GM20431 (cell line): Measurements from ENCODE around the gene M6PR.

Source experiments
- in situ Hi-C: fragments of 300-500 bp; cut with MseI, MboI; formaldehyde crosslinking; loops from one replicate; pipeline ENCODE4 v1.15.0; 2020; ENCODE audit warnings: low sequenced_read_pairs; ENCODE audit not compliant: unreplicated experiment

The M6PR gene

DNA sequence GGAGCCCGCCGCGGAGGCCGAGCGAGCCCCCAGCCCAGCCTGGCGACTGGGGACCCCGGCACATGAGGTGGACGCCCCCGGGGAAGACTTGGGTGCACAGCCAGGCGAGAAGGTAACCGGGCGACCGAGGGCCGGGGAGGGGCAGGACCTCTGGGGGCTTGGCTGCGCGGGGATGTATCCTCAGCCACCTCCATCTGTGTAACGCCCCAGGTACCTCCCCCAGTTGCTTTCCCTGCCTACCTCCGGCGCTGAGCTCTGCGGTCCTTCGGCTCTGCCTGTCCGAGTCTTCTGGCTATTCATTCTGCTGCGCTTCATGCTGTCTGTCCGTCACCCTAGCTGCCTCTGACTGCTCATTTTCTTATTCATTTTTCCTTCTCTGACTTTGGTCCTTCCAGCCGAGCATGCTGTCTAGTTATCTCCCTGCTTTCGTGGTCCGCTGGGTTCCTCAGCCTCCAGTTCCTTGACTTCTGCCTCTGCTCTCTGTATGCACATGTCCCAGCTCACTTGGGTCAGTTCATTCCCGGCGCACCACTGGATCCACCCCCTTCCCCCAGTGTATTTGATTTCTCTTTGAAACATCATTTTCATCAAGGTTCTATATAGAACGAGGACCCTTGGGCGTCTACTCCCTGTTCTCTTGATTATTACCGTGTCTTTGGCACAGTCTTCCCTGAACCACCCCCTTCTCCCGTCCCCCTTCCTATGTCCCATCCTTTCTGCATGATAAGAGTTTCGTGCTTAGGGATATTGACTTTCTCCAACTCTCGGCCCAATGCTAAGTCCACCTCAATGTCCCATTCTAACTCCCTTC, 34.5 kb downstream of the M6PR start:
- in situ Hi-C loops: loop anchor here (25.0 kb wide), 1 partner anchor 122 kb away; no protein-coding TSS in a partner anchor

DNA sequence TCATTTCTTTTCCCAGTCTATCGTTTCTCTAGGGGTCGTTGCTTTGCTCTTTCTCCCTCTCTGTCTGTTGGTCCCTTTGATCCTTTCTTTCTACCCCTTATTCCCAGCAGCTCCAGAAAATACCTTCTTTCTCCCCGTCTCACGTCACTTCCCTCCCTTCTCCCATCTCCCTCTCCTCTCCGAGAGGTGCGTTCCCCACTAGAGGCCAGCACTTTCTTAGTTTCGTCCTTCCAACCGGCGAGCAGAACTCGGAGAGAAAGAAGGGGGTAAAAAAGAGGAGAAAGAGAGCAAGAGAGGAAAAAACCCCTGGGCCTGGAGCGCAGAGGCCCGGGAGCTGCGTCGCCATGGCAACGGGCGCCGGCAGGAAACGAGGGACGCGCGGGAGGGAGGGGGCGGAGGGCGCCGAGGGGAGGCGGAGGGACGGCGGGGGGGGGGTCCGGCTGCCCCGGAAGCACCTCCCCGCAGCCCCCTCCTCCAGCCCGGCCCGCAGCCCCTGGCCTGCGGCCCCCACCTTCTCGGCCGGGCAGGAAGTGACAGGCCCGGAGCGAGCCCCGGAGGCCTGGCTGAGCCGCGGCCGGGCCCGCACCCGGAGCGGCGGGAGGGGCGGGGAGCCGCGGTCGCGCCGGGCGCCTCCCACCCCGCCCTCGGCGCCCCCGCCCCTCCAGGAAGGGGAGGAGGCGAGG, 35.3 kb downstream of the M6PR start, which contains the start of gene PHC1:
PHC1 (plus strand) TSS at position 477 of the 683 bp plus-strand sequence. CDS start 3,169 bp downstream, outside the sequence.
- in situ Hi-C loops: loop anchor here (25.0 kb wide), 1 partner anchor 123 kb away; no protein-coding TSS in a partner anchor

DNA sequence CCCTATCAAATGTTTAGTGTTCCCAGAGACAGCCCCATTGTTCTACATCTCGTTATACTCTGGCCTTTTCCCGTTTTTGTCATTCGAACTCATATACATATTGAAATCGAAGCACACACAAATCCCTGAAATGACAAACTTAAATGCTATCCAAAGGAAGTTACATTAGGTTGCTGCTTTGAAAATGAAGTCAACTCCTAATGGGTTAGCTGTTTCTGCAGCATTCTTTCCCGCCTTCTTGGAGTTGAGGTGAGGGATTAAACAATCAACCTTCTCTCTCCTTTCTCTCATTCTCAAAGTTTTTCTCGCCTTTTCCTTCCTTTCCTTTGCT, 35.8 kb downstream of the M6PR start:
- in situ Hi-C loops: loop anchor here (25.0 kb wide), 1 partner anchor 124 kb away; no protein-coding TSS in a partner anchor

DNA sequence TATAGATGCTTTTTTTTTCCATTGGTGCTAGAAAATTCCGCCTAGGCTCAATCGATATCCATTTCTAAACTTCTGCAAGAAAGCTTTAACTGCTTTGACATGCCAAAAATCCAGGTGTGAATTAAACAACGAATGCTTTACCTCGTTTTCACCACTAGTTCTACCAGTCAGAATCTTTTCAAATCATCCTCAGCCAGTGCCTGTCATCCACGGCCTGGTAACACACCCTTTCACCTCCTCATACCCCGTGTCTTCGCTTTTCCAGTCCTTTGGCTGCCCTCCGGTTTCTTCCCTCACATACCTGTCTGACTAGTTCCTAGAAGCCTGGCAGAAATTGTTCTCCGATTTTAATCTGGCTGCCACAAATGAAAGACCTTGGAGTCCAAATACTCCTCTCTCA, 36.5 kb downstream of the M6PR start:
- in situ Hi-C loops: loop anchor here (25.0 kb wide), 1 partner anchor 124 kb away; no protein-coding TSS in a partner anchor

DNA sequence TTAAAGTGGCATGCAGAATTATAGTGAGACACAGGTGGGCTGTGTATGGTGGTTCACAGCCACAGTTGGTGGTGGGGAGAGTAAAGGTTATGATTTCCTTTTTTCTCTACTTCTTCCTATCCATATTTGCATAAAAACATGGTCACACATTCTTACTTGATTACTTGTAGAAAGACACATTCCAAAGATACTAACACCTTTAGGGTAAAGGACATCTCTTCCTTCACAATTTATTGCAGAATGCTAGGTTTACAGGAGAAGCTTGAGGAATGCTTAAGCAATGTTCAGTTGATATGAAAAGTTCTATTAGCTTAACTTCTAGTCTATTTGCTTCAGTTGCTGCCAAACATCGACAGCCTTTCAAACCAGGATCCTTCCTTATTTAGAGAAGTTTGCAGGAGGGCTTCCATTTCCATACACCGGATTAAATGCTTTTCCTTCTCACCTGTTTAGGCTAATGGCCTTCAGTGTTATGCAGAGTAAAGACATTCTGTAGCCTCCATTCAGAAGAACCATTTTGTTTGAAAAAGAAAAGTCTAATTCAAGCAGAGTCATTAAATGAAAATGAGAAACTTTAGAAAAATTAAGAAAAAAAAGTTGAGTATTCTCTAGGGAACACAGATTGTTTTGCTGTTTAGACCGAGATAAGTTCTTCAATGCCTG, 37.7 kb downstream of the M6PR start:
- in situ Hi-C loops: loop anchor here (25.0 kb wide), 1 partner anchor 126 kb away; no protein-coding TSS in a partner anchor

DNA sequence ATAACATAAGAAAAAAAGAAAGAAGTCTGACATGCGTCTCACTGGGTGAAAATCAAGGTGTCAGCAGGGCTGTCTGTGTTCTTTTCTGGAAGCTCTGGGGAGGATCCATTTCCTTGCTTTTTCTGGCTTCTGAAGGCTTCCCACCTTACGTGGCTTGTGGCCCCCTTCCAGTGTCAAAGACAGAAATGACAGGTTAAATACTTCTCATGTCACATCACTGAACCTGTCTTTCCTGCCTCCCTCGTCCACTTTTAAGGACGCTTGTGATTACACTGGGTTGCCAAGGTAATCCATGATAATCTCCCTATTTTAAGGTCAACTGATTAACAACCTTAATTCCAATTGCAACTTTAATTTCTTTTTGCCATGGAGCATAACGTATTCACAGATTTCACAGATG, 39.7 kb downstream of the M6PR start:
- in situ Hi-C loops: loop anchor here (25.0 kb wide), 1 partner anchor 128 kb away; no protein-coding TSS in a partner anchor

DNA sequence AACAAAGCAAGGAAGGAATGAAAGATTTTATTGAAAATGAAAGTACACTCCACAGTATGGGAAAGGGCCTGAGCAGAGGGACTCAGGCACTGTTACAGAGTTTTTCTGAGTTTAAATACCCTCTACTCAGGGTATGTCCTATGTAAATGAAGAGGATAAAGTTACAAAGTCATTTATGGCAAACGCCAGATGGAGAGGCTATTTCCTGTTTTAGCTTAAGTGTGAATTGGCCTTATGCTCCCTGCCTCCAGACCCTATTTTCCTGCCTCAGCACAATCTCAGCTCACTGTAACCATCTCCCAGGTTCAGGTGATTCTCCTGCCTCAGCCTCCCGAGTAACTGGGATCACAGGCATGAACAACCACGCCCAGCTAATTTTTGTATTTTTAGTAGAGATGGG, 41.9 kb downstream of the M6PR start:
- in situ Hi-C loops: loop anchor here (25.0 kb wide), 1 partner anchor 130 kb away; no protein-coding TSS in a partner anchor

DNA sequence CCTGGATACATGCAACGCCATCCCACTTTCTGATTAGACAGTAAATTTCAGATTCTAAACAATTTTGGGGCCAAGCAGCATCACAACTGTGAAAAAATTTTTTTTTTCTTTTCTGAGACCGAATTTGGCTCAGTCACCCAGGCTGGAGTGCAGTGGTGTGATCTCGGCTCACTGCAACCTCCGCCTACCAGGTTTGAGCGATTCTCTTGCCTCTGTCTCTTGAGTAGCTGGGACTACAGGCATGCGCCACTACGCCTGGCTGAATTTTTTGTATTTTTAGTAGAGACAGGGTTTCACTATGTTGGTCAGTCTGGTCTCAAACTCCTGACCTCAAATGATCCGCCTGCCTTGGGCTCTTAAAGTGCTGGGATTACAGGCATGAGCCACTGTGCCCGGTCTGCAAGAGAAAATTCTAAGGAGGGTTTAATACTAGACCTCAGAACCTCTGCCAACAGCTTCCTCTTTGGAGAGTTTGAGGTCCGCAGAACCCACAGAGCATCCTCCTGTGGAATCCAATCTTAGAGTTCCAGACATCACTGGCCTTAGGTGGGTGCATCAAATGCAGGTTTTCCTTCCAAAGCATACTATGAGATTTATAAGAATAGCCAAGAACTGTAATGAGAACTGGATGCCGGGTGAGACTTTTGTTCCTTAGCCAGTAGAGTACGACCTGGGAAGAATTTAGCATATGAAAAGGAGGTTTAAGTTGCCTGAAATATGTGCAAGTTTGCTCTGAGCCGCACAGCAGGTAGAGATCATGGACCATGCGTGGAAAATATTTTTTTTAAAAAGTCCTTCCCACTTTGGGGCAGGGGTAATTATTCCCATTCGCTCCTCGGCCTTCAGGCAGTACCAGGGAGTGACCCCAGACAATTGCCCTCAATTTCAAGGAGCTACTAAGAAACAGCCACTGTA, 42.9 kb downstream of the M6PR start:
- in situ Hi-C loops: loop anchor here (25.0 kb wide), 1 partner anchor 131 kb away; no protein-coding TSS in a partner anchor

DNA sequence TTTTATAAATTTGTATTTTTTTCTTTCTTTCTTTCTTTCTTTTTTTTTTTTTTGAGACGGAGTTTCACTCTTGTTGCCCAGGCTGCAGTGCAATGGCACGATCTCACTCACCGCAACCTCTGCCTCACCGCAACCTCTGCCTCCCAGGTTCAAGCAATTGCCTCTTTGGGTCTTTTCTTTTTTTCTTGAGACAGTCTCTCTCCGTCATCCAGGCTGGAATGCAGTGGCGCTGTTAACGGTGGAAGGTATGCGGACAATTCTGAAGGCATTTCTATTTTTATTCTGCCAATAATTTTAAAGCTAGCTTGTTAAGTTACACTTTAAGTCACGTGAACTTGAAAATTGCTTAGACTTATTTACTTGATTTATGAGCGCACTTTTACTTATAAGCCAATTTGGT, 43.9 kb downstream of the M6PR start:
- in situ Hi-C loops: loop anchor here (25.0 kb wide), 1 partner anchor 132 kb away; no protein-coding TSS in a partner anchor

DNA sequence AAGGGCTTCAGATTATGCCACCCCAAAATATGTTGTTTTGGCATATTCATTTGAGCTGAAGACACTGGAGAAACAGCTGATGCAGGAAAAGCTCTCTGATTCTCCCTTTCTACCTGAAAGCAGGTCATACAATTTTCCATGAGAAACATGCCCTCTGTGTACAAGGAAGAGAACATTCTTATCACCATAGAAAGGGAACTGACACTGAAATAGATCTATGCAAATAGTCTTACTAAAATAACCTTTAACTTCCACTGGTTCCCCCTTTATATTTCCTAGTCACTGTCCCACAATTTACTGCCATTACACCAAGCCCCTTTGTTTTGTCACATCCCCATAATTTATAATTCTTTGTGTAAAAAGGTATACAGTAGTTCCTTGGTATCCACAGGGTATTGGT, 44.8 kb downstream of the M6PR start:
- in situ Hi-C loops: loop anchor here (25.0 kb wide), 1 partner anchor 133 kb away; no protein-coding TSS in a partner anchor

DNA sequence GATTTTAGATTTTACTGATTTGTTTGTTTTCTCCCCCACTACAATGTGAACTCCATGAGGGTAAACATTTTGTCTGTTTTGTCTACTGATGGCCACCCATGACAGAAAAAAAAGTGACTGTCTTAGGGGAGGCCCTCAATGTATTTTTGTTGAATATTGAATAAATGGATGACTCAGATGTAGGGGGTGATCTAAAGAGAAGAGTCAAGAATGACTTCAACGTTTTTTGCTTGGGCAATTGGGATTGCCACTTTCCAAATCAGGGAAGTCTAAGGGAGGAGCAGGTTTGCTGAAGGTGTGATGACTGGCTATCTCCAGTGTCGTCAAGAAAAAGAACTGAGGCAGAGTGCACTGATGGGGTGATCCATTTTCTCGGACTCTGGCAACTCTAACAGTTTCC, 45.8 kb downstream of the M6PR start:
- in situ Hi-C loops: loop anchor here (25.0 kb wide), 1 partner anchor 134 kb away; no protein-coding TSS in a partner anchor

DNA sequence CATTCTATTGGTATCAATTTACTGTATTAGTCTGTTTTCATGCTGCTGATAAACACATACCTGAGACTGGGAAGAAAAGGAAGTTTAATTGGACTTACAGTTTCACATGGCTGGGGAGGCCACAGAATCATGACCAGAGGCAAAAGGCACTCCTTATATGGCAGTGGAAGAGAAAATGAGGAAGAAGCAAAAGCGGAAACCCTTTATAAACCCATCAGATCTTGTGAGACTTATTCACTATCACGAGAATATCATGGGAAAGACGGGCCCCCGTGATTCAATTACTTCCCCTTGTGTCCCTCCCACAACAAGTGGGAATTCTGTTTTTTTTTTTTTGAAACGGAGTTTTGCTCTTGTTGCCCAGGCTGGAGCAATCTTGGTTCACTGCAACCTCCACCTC, 46.7 kb downstream of the M6PR start:
- in situ Hi-C loops: loop anchor here (25.0 kb wide), 1 partner anchor 135 kb away; no protein-coding TSS in a partner anchor

DNA sequence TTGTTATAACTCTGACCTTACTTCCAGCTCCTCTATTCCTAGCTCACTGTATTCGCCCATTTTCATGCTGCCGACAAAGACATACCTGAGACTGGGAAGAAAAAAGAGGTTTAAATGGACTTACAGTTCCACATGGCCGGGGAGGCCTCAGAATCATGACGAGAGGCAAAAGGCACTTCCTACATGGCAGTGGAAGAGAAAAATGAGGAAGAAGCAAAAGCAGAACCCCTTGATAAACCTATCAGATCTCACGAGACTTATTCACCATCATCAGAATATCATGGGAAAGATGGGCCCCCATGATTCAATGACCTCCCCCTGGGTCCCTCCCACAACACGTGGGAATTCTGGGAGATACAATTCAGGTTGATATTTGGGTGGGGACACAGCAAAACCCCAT, 49.6 kb downstream of the M6PR start:
- in situ Hi-C loops: loop anchor here (25.0 kb wide), 2 partner anchors 137 to 363 kb away; partner anchors contain the start of gene CLEC4E

DNA sequence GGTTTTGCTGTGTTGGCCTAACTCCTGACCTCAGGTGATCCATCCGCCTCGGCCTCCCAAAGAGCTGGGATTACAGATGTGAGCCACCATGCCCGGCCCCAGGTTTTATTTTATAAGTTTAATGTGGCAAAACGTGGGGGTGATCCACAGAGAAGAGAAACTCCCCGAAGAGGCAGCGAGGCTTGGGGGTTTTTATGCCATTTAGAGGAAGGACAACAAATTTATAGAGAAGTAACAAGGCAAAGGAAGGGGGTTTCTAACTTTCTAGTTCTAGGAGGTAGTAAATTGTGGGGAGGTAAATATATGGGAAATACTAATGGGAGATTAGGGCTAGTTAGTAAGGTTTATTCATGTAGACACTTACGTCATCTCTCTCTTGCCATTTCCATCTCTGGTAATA, 52.4 kb downstream of the M6PR start:
- in situ Hi-C loops: loop anchor here (25.0 kb wide), 1 partner anchor 360 kb away; the partner anchor contains the start of gene CLEC4E

DNA sequence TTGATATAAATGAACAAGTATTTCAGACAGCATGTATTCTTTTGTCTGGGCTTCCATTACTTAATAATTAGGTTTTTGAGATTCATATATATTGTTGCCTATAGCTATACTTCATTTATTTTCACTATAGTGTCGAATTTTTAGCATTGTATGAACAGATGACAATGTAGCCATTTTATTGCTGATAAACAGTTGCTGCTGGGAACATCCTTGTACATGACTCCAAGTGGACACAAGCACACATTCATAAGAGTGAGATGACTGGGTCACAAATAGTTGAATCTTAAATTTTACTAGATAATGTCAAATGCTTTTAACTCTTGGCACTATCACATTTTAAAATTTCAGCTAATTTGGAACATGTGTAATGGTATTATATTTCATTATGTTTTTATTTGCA, 54.5 kb downstream of the M6PR start:
- in situ Hi-C loops: loop anchor here (25.0 kb wide), 1 partner anchor 358 kb away; the partner anchor contains the start of gene CLEC4E

DNA sequence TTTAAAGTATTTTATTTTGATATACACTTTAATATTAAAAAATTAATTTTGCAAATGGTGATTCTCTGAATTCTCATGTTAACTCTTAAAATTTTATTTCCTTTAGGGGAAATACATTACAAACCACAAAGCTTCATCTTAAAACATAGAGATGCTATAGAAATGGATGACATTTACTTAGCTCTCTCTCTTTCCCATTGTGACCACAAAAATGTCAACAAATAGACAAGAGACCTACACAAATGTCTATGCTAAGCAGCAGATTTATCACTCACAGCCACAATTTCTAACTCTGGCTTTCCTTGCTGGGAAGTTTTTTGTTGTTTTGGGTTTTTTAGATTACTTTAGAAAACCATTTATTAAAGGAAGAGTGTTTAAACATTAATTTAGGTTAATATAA, 55.1 kb downstream of the M6PR start:
- in situ Hi-C loops: loop anchor here (25.0 kb wide), 1 partner anchor 357 kb away; the partner anchor contains the start of gene CLEC4E

DNA sequence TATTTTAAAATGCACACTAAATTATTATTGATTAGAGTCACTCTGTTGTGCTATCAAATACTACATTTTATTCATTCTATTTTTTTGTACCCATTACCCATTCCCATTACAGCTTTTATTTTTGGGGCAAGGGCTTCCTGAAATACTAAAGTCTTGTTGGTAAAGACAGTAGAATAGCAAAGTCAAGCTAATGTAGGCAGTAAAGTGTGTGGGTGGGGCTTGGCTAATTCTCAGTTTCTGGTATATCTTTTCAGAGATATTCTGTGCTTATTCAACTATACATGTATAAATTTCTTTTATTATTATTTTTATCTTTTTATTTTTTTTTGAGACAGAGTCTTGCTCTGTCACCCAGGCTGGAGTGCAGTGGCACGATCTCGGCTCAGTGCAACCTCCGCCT, 57.5 kb downstream of the M6PR start:
- in situ Hi-C loops: loop anchor here (25.0 kb wide), 1 partner anchor 355 kb away; the partner anchor contains the start of gene CLEC4E
